ENCODE data around the gene DYRK2. TPM values are rescaled to one million over a fixed set of nuclear protein-coding genes. Genes with fewer than 3 reads are reported as not detected.

Gene DYRK2
- polyA plus RNA-seq (ENCODE audit: insufficient read length in 3 of 3): 10 to 100 TPM; 28.5 to 29.7 (median 28.9) TPM
- long read RNA-seq, donor 1, full-length matches to known transcripts: 9 of 9 reads
- long read RNA-seq, donor 1, partial matches to known transcripts: 0 of 9 reads
- long read RNA-seq, donor 1, other reads (novel, unspliced or antisense): 0 of 9 reads
- long read RNA-seq, donor 2, full-length matches to known transcripts: 12 of 12 reads
- long read RNA-seq, donor 2, partial matches to known transcripts: 0 of 12 reads
- long read RNA-seq, donor 2, other reads (novel, unspliced or antisense): 0 of 12 reads
- long read RNA-seq, donor 3, full-length matches to known transcripts: 11 of 11 reads
- long read RNA-seq, donor 3, partial matches to known transcripts: 0 of 11 reads
- long read RNA-seq, donor 3, other reads (novel, unspliced or antisense): 0 of 11 reads
- long read RNA-seq, donor 4, full-length matches to known transcripts: 8 of 8 reads
- long read RNA-seq, donor 4, partial matches to known transcripts: 0 of 8 reads
- long read RNA-seq, donor 4, other reads (novel, unspliced or antisense): 0 of 8 reads
- long read RNA-seq, donor 5, full-length matches to known transcripts: 7 of 7 reads
- long read RNA-seq, donor 5, partial matches to known transcripts: 0 of 7 reads
- long read RNA-seq, donor 5, other reads (novel, unspliced or antisense): 0 of 7 reads
- long read RNA-seq, donor 6, full-length matches to known transcripts: 12 of 12 reads
- long read RNA-seq, donor 6, partial matches to known transcripts: 0 of 12 reads
- long read RNA-seq, donor 6, other reads (novel, unspliced or antisense): 0 of 12 reads
- long read RNA-seq, donor 7, full-length matches to known transcripts: 16 of 16 reads
- long read RNA-seq, donor 7, partial matches to known transcripts: 0 of 16 reads
- long read RNA-seq, donor 7, other reads (novel, unspliced or antisense): 0 of 16 reads
- long read RNA-seq, donor 8, full-length matches to known transcripts: 4 of 4 reads
- long read RNA-seq, donor 8, partial matches to known transcripts: 0 of 4 reads
- long read RNA-seq, donor 8, other reads (novel, unspliced or antisense): 0 of 4 reads
- long read RNA-seq, donor 9, full-length matches to known transcripts: 8 of 8 reads
- long read RNA-seq, donor 9, partial matches to known transcripts: 0 of 8 reads
- long read RNA-seq, donor 9, other reads (novel, unspliced or antisense): 0 of 8 reads
- long read RNA-seq, donor 10, full-length matches to known transcripts: 3 of 10 reads
- long read RNA-seq, donor 10, partial matches to known transcripts: 7 of 10 reads
- long read RNA-seq, donor 10, other reads (novel, unspliced or antisense): 0 of 10 reads
- long read RNA-seq, donor 11, full-length matches to known transcripts: 4 of 4 reads
- long read RNA-seq, donor 11, partial matches to known transcripts: 0 of 4 reads
- long read RNA-seq, donor 11, other reads (novel, unspliced or antisense): 0 of 4 reads
- long read RNA-seq, donor 12, full-length matches to known transcripts: 11 of 11 reads
- long read RNA-seq, donor 12, partial matches to known transcripts: 0 of 11 reads
- long read RNA-seq, donor 12, other reads (novel, unspliced or antisense): 0 of 11 reads
- long read RNA-seq, donor 13, full-length matches to known transcripts: 4 of 4 reads
- long read RNA-seq, donor 13, partial matches to known transcripts: 0 of 4 reads
- long read RNA-seq, donor 13, other reads (novel, unspliced or antisense): 0 of 4 reads
- long read RNA-seq, donor 14: 0 reads
- long read RNA-seq, donor 15, full-length matches to known transcripts: 19 of 19 reads
- long read RNA-seq, donor 15, partial matches to known transcripts: 0 of 19 reads
- long read RNA-seq, donor 15, other reads (novel, unspliced or antisense): 0 of 19 reads
- long read RNA-seq, donor 16, full-length matches to known transcripts: 6 of 6 reads
- long read RNA-seq, donor 16, partial matches to known transcripts: 0 of 6 reads
- long read RNA-seq, donor 16, other reads (novel, unspliced or antisense): 0 of 6 reads

- DNase-seq: peak; percentile 87
Measured at GRCh38 chr12:67648521-67649260, at the start of gene DYRK2. Gene DYRK2, plus strand, starts transcription at chr12:67648745. Its CDS starts 389 bp downstream, at chr12:67649134.

GRCh38 chr12:67599691-67600090 lies 48.9 kb upstream of the DYRK2 start:
- DNase-seq: no peak

GRCh38 chr12:67601126-67601525 lies 47.4 kb upstream of the DYRK2 start:
- DNase-seq: no peak

GRCh38 chr12:67609226-67609870 lies 39.2 kb upstream of the DYRK2 start:
- no peak for DNase-seq

- no peak for DNase-seq
Measured at GRCh38 chr12:67613040-67613439, 35.5 kb upstream of the DYRK2 start.

- no peak for DNase-seq
Measured at GRCh38 chr12:67617629-67618028, 30.9 kb upstream of the DYRK2 start.

GRCh38 chr12:67618303-67618702 lies 30.2 kb upstream of the DYRK2 start:
- DNase-seq: no peak

GRCh38 chr12:67621112-67621511 lies 27.4 kb upstream of the DYRK2 start:
- no peak for DNase-seq

GRCh38 chr12:67621926-67622325 lies 26.6 kb upstream of the DYRK2 start:
- DNase-seq: no peak

- no peak for DNase-seq
Measured at GRCh38 chr12:67623259-67623658, 25.3 kb upstream of the DYRK2 start.

GRCh38 chr12:67624355-67624754 lies 24.2 kb upstream of the DYRK2 start:
- DNase-seq: no peak

GRCh38 chr12:67625004-67625403 lies 23.5 kb upstream of the DYRK2 start:
- DNase-seq: peak; percentile 65

- DNase-seq: no peak
Measured at GRCh38 chr12:67626156-67626555, 22.4 kb upstream of the DYRK2 start.

GRCh38 chr12:67630373-67631088 lies 18.0 kb upstream of the DYRK2 start:
- no peak for DNase-seq

GRCh38 chr12:67632005-67632404 lies 16.5 kb upstream of the DYRK2 start:
- no peak for DNase-seq

- DNase-seq: no peak
Measured at GRCh38 chr12:67633024-67633610, 15.4 kb upstream of the DYRK2 start.

GRCh38 chr12:67633708-67634107 lies 14.8 kb upstream of the DYRK2 start:
- DNase-seq: no peak

GRCh38 chr12:67634303-67634761 lies 14.2 kb upstream of the DYRK2 start:
- DNase-seq: no peak
